ENCODE measurements around the gene GLYATL3. TPM values are rescaled to one million over a fixed set of nuclear protein-coding genes. Genes with fewer than 3 reads are reported as not detected.

GLYATL3 gene
- total and polyA plus RNA-seq, 2 of the 4 experiments (the other 2 are of a cell fraction): not detected

DNA sequence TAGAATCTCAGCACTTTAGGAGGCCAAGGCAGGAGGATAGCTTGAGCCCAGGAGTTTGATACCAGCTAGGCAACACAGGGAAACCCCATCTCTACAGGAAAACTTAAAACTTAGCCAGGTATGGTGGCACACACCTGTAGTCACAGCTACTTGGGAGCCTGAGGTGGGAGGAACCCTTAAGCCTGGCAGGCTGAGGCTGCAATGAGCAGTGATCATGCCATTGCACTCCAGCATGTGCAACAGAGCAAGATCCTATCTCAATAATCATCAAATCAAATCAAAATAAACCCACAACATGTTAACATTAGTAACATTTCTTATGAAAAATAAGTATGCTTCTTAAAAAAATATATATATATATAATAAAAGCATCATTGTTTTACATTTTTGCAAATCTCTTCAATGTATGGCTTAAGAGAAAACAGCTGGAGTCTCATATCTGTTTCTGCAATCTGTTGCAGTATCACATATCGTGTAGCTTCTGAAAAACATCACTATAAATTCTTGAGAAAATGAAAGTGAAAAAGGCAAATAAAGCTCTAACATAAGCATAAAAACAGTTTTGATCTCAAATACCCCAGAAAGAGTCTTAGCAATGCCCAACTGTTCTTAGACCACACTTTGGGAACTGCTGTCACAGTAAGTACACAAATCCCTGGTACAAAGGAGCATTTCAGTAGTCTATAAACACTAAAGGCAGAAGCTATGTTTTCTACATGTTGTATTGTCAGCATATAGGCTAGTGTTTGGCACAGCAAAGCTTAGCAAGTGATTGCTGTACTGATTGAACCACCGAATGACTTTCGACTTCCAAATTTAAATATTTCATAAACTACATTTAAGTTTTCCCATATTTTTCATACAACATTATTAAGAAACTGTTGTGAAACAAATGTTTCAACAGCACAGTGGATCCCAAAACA lies 44.7 kb upstream of the GLYATL3 start:
- no TSS peak for BruUV-seq (replicated peaks)
- dilution Hi-C loops (cut with HindIII; ENCODE audit: low sequenced_read_pairs, unreplicated experiment) (no loop called here), intact Hi-C loops (cut with micrococcal nuclease) (no loop called here), in situ Hi-C loops (cut with MboI; ENCODE audit: low sequenced_read_pairs) (no loop called here)
- ATAC-seq (ENCODE audit: low read depth) (no peak), DNase-seq (no peak)
- Histone ChIP-seq H3K4me1 (ENCODE audit: control insufficient read depth, insufficient read depth, low read length) (no peaks in the 10 kb centered on the region), H3K56ac (ENCODE audit: extremely low read depth, insufficient read depth, low read length) (no peak overlapping the region), H2BK5ac (ENCODE audit: low read depth, low read length, poor library complexity, severe bottlenecking) (no peak overlapping the region), H2AK5ac (ENCODE audit: low read depth, low read length) (no peak overlapping the region), H3K4me2 (ENCODE audit: low read depth, low read length) (no peak overlapping the region), H3K9me1 (ENCODE audit: insufficient read depth, low read length) (no peaks in the 10 kb centered on the region; the same call in 1 of the 2 replicates), H3K27ac (ENCODE audit: insufficient read depth, low read length) (no peak overlapping the region), H2AFZ (replicated peaks; ENCODE audit: low read length, poor library complexity) (no peak overlapping the region), H3K27me3 (ENCODE audit: control insufficient read depth, insufficient read depth, low read length) (no peaks in the 10 kb centered on the region), H3K9ac (ENCODE audit: low read depth, low read length) (no peak overlapping the region), H2AK9ac (replicated peaks; ENCODE audit: low read depth, low read length, poor library complexity) (no peak overlapping the region), H2BK120ac (ENCODE audit: low read depth, low read length) (no peak overlapping the region), H2BK15ac (ENCODE audit: low read depth, low read length) (no peak overlapping the region), H4K5ac (ENCODE audit: low read depth, low read length) (no peak overlapping the region), H3K79me1 (ENCODE audit: low read depth in 1 of 2, low read length in 2 of 2) (peaks cover 0 to 3% of the 10 kb centered on the region in 2 experiments; a peak in 2 of 4 replicates), H3K18ac (ENCODE audit: low read depth, low read length) (no peak overlapping the region), H4K8ac (ENCODE audit: low read depth in 2 of 2, low read length in 2 of 2) (no peak overlapping the region), H3K36me3 (ENCODE audit: control insufficient read depth, insufficient read depth, low read length) (peaks cover 16% of the 10 kb centered on the region), H3K14ac (replicated peaks; ENCODE audit: low read depth, low read length) (no peak overlapping the region), H4K91ac (ENCODE audit: insufficient read depth, low read depth, low read length) (no peak overlapping the region), H3K9me3 (ENCODE audit: control insufficient read depth, insufficient read depth, low read length) (no peaks in the 10 kb centered on the region), H2BK20ac (ENCODE audit: low read depth, low read length) (no peak overlapping the region), H3K4ac (ENCODE audit: low read depth, low read length) (no peak overlapping the region), H3K4me3 (ENCODE audit: insufficient read depth, low read depth, low read length) (no peak overlapping the region), H4K20me1 (ENCODE audit: insufficient read depth, low read length) (no peaks in the 10 kb centered on the region), H3K23ac (ENCODE audit: low read depth, low read length) (no peak overlapping the region)
- 100% methylated on average over 1 to 2 of the region's 3 CpGs for WGBS, 2 experiments (ENCODE audit: extremely low coverage in 2 of 2, insufficient read length in 1 of 2)
- POLR2A ChIA-PET (ENCODE audit: unreplicated experiment): no interaction called here
- no peak for TF ChIP-seq RFX5 (IDR thresholded peaks at IDR 0.05; ENCODE audit: low read depth, low read length)
- TF ChIP-seq, protein P1, sequence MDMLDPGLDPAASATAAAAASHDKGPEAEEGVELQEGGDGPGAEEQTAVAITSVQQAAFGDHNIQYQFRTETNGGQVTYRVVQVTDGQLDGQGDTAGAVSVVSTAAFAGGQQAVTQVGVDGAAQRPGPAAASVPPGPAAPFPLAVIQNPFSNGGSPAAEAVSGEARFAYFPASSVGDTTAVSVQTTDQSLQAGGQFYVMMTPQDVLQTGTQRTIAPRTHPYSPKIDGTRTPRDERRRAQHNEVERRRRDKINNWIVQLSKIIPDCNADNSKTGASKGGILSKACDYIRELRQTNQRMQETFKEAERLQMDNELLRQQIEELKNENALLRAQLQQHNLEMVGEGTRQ (IDR thresholded peaks at IDR 0.05; ENCODE audit: low read depth, low read length): no peak
- TF ChIP-seq, protein P2, sequence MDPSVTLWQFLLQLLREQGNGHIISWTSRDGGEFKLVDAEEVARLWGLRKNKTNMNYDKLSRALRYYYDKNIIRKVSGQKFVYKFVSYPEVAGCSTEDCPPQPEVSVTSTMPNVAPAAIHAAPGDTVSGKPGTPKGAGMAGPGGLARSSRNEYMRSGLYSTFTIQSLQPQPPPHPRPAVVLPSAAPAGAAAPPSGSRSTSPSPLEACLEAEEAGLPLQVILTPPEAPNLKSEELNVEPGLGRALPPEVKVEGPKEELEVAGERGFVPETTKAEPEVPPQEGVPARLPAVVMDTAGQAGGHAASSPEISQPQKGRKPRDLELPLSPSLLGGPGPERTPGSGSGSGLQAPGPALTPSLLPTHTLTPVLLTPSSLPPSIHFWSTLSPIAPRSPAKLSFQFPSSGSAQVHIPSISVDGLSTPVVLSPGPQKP (IDR thresholded peaks at IDR 0.05; ENCODE audit: borderline replicate concordance, low read depth, low read length): no peak
- no peak for TF ChIP-seq RAD21 (IDR thresholded peaks at IDR 0.05; ENCODE audit: low read length)
- no peak for TF ChIP-seq CEBPB (IDR thresholded peaks at IDR 0.05; ENCODE audit: low read depth, low read length)
- TF ChIP-seq, protein P3, sequence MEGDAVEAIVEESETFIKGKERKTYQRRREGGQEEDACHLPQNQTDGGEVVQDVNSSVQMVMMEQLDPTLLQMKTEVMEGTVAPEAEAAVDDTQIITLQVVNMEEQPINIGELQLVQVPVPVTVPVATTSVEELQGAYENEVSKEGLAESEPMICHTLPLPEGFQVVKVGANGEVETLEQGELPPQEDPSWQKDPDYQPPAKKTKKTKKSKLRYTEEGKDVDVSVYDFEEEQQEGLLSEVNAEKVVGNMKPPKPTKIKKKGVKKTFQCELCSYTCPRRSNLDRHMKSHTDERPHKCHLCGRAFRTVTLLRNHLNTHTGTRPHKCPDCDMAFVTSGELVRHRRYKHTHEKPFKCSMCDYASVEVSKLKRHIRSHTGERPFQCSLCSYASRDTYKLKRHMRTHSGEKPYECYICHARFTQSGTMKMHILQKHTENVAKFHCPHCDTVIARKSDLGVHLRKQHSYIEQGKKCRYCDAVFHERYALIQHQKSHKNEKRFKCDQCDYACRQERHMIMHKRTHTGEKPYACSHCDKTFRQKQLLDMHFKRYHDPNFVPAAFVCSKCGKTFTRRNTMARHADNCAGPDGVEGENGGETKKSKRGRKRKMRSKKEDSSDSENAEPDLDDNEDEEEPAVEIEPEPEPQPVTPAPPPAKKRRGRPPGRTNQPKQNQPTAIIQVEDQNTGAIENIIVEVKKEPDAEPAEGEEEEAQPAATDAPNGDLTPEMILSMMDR (conservative IDR thresholded peaks at IDR 0.05; ENCODE audit: low read depth, low read length): no peak
- TF ChIP-seq BHLHE40 (IDR thresholded peaks at IDR 0.05; ENCODE audit: low read depth, low read length): no peak
- TF ChIP-seq CHD1 (IDR thresholded peaks at IDR 0.05; ENCODE audit: low read depth, low read length): no peak
- CTCF ChIA-PET: no interaction called here

Data from IMR-90 (cell line).